ENCODE results near the gene SFXN3. TPM values are rescaled to one million over a fixed set of nuclear protein-coding genes. Genes with fewer than 3 reads are reported as not detected.

SFXN3 gene
- total and polyA plus RNA-seq, 2 of the 8 experiments (the other 6 are each of a cell fraction or from before 2014, with no cell fraction given) = 2.6 to 2.8 TPM

DNA sequence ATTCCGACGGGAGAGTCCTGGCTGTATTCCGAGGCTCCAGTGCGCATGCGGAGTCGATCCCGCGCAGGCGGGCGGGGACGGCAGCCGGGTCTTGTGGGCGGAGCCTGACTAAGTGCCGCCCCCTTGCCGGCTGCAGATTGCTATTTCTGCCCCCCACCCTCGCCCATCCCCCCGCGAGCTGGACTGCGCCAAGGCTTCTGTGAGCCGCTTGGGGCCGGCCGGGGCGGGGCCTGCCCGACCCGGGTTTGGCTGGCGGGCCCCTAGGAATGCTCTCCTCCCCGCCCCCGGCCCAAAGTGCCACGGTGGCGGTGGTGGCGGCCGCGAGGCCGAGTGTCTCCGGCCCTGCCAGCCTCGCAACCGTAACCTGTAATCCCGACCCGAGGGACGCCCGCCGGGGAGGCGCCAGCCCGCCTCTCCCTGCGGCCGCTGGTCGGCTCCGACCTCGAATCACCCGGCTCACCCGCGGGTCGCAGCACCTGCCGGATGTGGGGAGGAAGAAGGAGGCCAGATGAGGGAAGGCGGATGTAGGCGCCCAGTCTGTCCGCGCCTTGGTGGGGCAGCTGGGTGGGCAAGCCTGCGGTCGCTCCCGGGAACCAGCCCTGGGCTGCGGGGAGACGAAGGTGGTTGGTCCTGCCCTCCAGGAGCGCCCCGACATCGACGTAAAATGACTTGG lies 30.1 kb downstream of the SFXN3 start (continued):
- TF ChIP-seq KDM4A (IDR thresholded peaks at IDR 0.05; ENCODE audit: low read depth, low read length, severe bottlenecking) (peak; percentile 72), NRF1 (IDR thresholded peaks at IDR 0.05; ENCODE audit: low read depth, low read length) (peak; percentile 69), RBBP5 (IDR thresholded peaks at IDR 0.05; ENCODE audit: borderline replicate concordance, low read depth, low read length) (peak; percentile 82), E2F6 (IDR thresholded peaks at IDR 0.05) (peak; percentile 60), ASH2L (IDR thresholded peaks at IDR 0.05; ENCODE audit: low read length) (peak; percentile 74), MAX (IDR thresholded peaks at IDR 0.05) (no peak), SP1 (IDR thresholded peaks at IDR 0.05; ENCODE audit: low read depth, low read length) (peak; percentile 56; the same call in 1 of the 2 replicates)

All from H1 (cell line).